NB4 (cell line): ENCODE results near the gene CDK14.

Source experiments
- CTCF ChIP-seq: IDR thresholded peaks from one replicate; pipeline ENCODE4 v1.5.1; 2012; ENCODE audit warnings: low read depth, low read length
- POLR2A ChIP-seq: IDR thresholded peaks from 2 replicates; pipeline ENCODE4 v1.6.1; 2011; ENCODE audit warnings: mild to moderate bottlenecking; ENCODE audit not compliant: insufficient read length; ENCODE audit errors: extremely low read depth

- TF ChIP-seq CTCF (no peak), POLR2A (no peak)
Measured at GRCh38 chr7:90574820-90575187, 21.3 kb upstream of the CDK14 start.
